DND-41 (cell line): ENCODE measurements around the gene MRPL55.
A peak's percentile ranks its signal among the peaks of the same experiment; 100 is the strongest.

Source experiments
- ATAC-seq: fragments of 200-7000 bp; cut with Tn5 transposase; 3 replicates; pipeline ENCODE4 v1.9.1; 2021; ENCODE audit warnings: low read depth; ENCODE audit not compliant: insufficient read depth
- DNase-seq: peaks from one replicate; pipeline ENCODE4 v3.0.0-alpha.2; 2020
- H2AFZ ChIP-seq: 2 replicates; pipeline ENCODE4 v1.6.0; 2012; ENCODE audit warnings: low read depth, low read length
- H3K27ac ChIP-seq: 2 replicates; pipeline ENCODE4 v1.5.1; 2012; ENCODE audit warnings: low read length, inconsistent platforms
- H3K27me3 ChIP-seq: fragments of 200-600 bp; sonication (generic); 2 replicates; pipeline ENCODE4 v1.6.0; 2012; ENCODE audit warnings: low read length, mild to moderate bottlenecking, inconsistent platforms; ENCODE audit not compliant: insufficient read depth, poor library complexity
- H3K36me3 ChIP-seq: 2 replicates; pipeline ENCODE4 v1.5.1; 2012; ENCODE audit warnings: low read length, inconsistent platforms; ENCODE audit not compliant: insufficient read depth
- H3K4me1 ChIP-seq: 2 replicates; pipeline ENCODE4 v1.5.1; 2012; ENCODE audit warnings: mild to moderate bottlenecking, low read length; ENCODE audit not compliant: insufficient read depth
- H3K4me2 ChIP-seq: 2 replicates; pipeline ENCODE4 v1.6.0; 2012; ENCODE audit warnings: mild to moderate bottlenecking, moderate library complexity, low read length, inconsistent platforms; ENCODE audit not compliant: insufficient read depth
- H3K4me3 ChIP-seq, 2 experiments: fragments of 200-600 bp in 1 of 2; shearing (Covaris generic) in 1 of 2; 2 replicates each; pipeline ENCODE4 v1.5.1; 2012 to 2016; ENCODE audit warnings: inconsistent platforms in 2 of 2, low read length in 2 of 2, mild to moderate bottlenecking in 2 of 2, low read depth in 1 of 2, moderate library complexity in 1 of 2
- H3K79me2 ChIP-seq: 2 replicates; pipeline ENCODE4 v1.6.0; 2012; ENCODE audit warnings: low read length, inconsistent platforms; ENCODE audit not compliant: insufficient read depth
- H3K9ac ChIP-seq: 2 replicates; pipeline ENCODE4 v1.6.0; 2012; ENCODE audit warnings: low read depth, mild to moderate bottlenecking, inconsistent platforms, low read length, moderate library complexity
- H3K9me3 ChIP-seq: 2 replicates; pipeline ENCODE4 v1.5.1; 2012; ENCODE audit warnings: low read length, moderate library complexity, mild to moderate bottlenecking, inconsistent platforms; ENCODE audit not compliant: insufficient read depth, severe bottlenecking
- H4K20me1 ChIP-seq: 2 replicates; pipeline ENCODE4 v1.6.0; 2012; ENCODE audit warnings: low read length; ENCODE audit not compliant: insufficient read depth
- CTCF ChIP-seq: IDR thresholded peaks from 2 replicates; pipeline ENCODE4 v1.5.1; 2012; ENCODE audit warnings: borderline replicate concordance, low read length, moderate library complexity, mild to moderate bottlenecking; ENCODE audit not compliant: poor library complexity, severe bottlenecking; ENCODE audit errors: extremely low read depth
- EZH2 ChIP-seq: IDR thresholded peaks from 3 replicates; pipeline ENCODE4 v1.6.1; 2012; ENCODE audit warnings: borderline replicate concordance, low read depth, mild to moderate bottlenecking, moderate library complexity, low read length, inconsistent platforms; ENCODE audit not compliant: severe bottlenecking

Gene MRPL55

GRCh38 chr1:228075801-228076271 is 33.3 kb downstream of the MRPL55 start:
- DNase-seq, result no peak
- H3K9me3 ChIP-seq, result no peaks in the 10 kb centered on the region
- TF ChIP-seq CTCF, result no peak
- TF ChIP-seq EZH2, result no peak
- peaks cover 10% of the 10 kb centered on the region for H3K4me1 ChIP-seq
- ATAC-seq, result no peak
- no peak overlapping the region for H3K4me2 ChIP-seq
- H3K27ac ChIP-seq, result no peak overlapping the region
- peaks cover 56% of the 10 kb centered on the region for H4K20me1 ChIP-seq
- H3K79me2 ChIP-seq, result peaks cover 14% of the 10 kb centered on the region
- H2AFZ ChIP-seq, result no peak overlapping the region
- no peak overlapping the region for H3K4me3 ChIP-seq
- no peak overlapping the region for H3K9ac ChIP-seq
- H3K36me3 ChIP-seq, result no peaks in the 10 kb centered on the region
- no peaks in the 10 kb centered on the region for H3K27me3 ChIP-seq

GRCh38 chr1:228074954-228075730 is 34.0 kb downstream of the MRPL55 start:
- Histone ChIP-seq H3K9me3 (no peaks in the 10 kb centered on the region), H3K79me2 (peaks cover 9% of the 10 kb centered on the region), H3K27me3 (no peaks in the 10 kb centered on the region), H3K9ac (no peak overlapping the region), H4K20me1 (peaks cover 55% of the 10 kb centered on the region), H3K4me3 (no peak overlapping the region), H3K4me1 (peaks cover 6% of the 10 kb centered on the region; the same call in 1 of the 2 replicates), H2AFZ (no peak overlapping the region), H3K27ac (no peak overlapping the region), H3K36me3 (no peaks in the 10 kb centered on the region), H3K4me2 (no peak overlapping the region)
- no peak for DNase-seq
- no peak for TF ChIP-seq CTCF
- no peak for TF ChIP-seq EZH2
- ATAC-seq, result no peak

GRCh38 chr1:228073857-228074545 is 35.1 kb downstream of the MRPL55 start:
- no peaks in the 10 kb centered on the region for H3K27me3 ChIP-seq

More at GRCh38 chr1:228073857-228074545, 35.1 kb downstream of the MRPL55 start:
- TF ChIP-seq EZH2 (no peak), CTCF (peak; percentile 5)
- Histone ChIP-seq H2AFZ (no peak overlapping the region), H3K4me3 (no peak overlapping the region), H3K9ac (no peak overlapping the region), H3K9me3 (no peaks in the 10 kb centered on the region), H3K4me1 (no peaks in the 10 kb centered on the region), H4K20me1 (peaks cover 46% of the 10 kb centered on the region), H3K4me2 (no peak overlapping the region), H3K36me3 (no peaks in the 10 kb centered on the region), H3K79me2 (no peaks in the 10 kb centered on the region), H3K27ac (no peak overlapping the region)
- DNase-seq, result no peak
- no peak for ATAC-seq
